ENCODE data around the gene CREG2.
"Not testable (repeated sequence)": the region's sequence is repeated elsewhere in the genome, so short reads cannot be mapped to it uniquely, and the experiment has no call there.

CREG2 gene

DNA sequence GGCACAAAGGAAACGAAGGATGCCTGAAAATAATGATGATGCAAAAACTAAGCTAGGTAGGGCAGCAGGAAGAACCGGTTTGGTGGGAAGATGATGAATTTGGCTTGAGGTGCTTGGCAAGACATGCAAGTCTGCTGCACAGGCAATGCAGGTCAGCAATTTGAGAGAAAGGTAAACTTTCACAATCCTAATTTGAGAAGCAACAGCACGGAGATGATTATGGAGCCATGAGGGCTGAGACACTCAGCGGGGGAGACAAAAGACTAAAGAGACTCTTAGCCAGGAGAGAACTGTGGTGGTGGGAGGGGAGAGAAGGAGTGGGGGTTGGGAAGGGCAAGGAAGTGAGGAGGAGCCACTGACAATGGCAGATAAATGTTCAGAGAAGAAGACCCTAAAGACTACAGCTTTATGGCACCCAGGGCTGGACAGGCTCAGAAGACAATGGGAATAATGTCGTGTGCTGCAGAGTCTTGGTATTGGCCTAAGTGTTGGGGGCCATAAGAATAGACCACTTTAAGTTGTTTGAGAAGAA lies 59.4 kb downstream of the CREG2 start:
- no peak overlapping the region for H3K27ac ChIP-seq (ENCODE audit: low read length, poor library complexity, severe bottlenecking)
- H3K79me1 ChIP-seq (replicated peaks; ENCODE audit: low read length, poor library complexity, severe bottlenecking), result no peaks in the 10 kb centered on the region
- no peak overlapping the region for H3K4me3 ChIP-seq (ENCODE audit: insufficient read depth in 1 of 2, low read depth in 1 of 2, low read length in 2 of 2)
- H3K18ac ChIP-seq (ENCODE audit: low read depth in 1 of 2, low read length in 2 of 2), result peak overlapping the region; percentile 21 to 23
- no peak for DNase-seq
- H2BK12ac ChIP-seq (ENCODE audit: low read length in 2 of 2), result no peak overlapping the region
- no peak overlapping the region for H3K23ac ChIP-seq (ENCODE audit: low read length in 2 of 2)
- no peak overlapping the region for H3K14ac ChIP-seq (ENCODE audit: low read length in 2 of 2)
- no peak overlapping the region for H2BK120ac ChIP-seq (ENCODE audit: low read depth, low read length)
- H3K4me2 ChIP-seq (ENCODE audit: low read length, poor library complexity, severe bottlenecking), result no peak overlapping the region
- WGBS, result 62% methylated on average over 5 of the region's 5 CpGs
- no peak overlapping the region for H3K9ac ChIP-seq (ENCODE audit: low read length)
- no peak overlapping the region for H2BK5ac ChIP-seq (ENCODE audit: low read depth, low read length, poor library complexity, severe bottlenecking)
- H3K4me1 ChIP-seq (ENCODE audit: control insufficient read depth, insufficient read depth, low read depth, low read length), result peaks cover 2% of the 10 kb centered on the region
- peak overlapping the region; percentile 95 for H4K8ac ChIP-seq (ENCODE audit: low read length)
- no peaks in the 10 kb centered on the region for H3K36me3 ChIP-seq (ENCODE audit: control insufficient read depth in 1 of 2, insufficient read depth in 2 of 2, low read depth in 1 of 2, low read length in 2 of 2)
- peak overlapping the region; percentile 25 for H4K91ac ChIP-seq (ENCODE audit: low read length)
- H2AK5ac ChIP-seq (ENCODE audit: low read length, severe bottlenecking), result no peak overlapping the region
- no peak overlapping the region for H3K4ac ChIP-seq (ENCODE audit: low read depth in 1 of 2, low read length in 2 of 2)
- H2AFZ ChIP-seq (ENCODE audit: low read depth, low read length), result peak overlapping the region; percentile 20
- no peaks in the 10 kb centered on the region for H3K27me3 ChIP-seq (ENCODE audit: control insufficient read depth in 1 of 2, insufficient read depth in 1 of 2, low read length in 2 of 2)
- H3K9me3 ChIP-seq (ENCODE audit: control insufficient read depth, low read length), result peaks cover 20% of the 10 kb centered on the region
- no peak overlapping the region for H2BK15ac ChIP-seq (ENCODE audit: low read depth, poor library complexity, severe bottlenecking)

DNA sequence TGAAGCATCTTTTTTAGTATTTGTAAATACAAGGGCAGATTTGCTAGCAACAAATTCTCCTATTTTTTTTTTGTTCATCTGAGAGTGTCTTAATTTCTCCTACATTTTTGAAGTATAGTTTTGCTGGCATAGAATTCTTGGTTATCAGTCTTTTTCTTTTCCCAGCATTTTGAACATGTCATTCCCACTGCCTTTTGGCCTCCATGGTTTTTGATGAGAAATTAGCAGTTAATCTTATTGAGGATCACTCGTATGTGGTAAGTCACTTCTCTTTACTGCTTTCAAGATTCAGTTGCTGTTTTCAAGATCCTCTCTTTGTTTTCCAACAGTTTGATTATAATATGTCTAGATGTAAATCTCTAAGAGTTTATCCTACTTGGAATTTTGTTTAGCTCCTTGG lies 61.9 kb downstream of the CREG2 start:
- H2BK15ac ChIP-seq (ENCODE audit: low read depth, poor library complexity, severe bottlenecking), result no peak overlapping the region
- H4K91ac ChIP-seq (ENCODE audit: low read length), result no peak overlapping the region
- peaks cover 2% of the 10 kb centered on the region for H3K4me1 ChIP-seq (ENCODE audit: control insufficient read depth, insufficient read depth, low read depth, low read length)
- H2BK120ac ChIP-seq (ENCODE audit: low read depth, low read length), result no peak overlapping the region
- H3K4me2 ChIP-seq (ENCODE audit: low read length, poor library complexity, severe bottlenecking), result no peak overlapping the region
- H4K8ac ChIP-seq (ENCODE audit: low read length), result no peak overlapping the region
- WGBS, result no CpG with 5 or more reads among the region's 1 CpG
- H3K4me3 ChIP-seq (ENCODE audit: insufficient read depth in 1 of 2, low read depth in 1 of 2, low read length in 2 of 2), result no peak overlapping the region
- H3K9ac ChIP-seq (ENCODE audit: low read length), result no peak overlapping the region
- no peak overlapping the region for H2BK5ac ChIP-seq (ENCODE audit: low read depth, low read length, poor library complexity, severe bottlenecking)
- H3K27ac ChIP-seq (ENCODE audit: low read length, poor library complexity, severe bottlenecking), result no peak overlapping the region
- no peak overlapping the region for H2AFZ ChIP-seq (ENCODE audit: low read depth, low read length)
- H3K23ac ChIP-seq (ENCODE audit: low read length in 2 of 2), result no peak overlapping the region
- H3K9me3 ChIP-seq (ENCODE audit: control insufficient read depth, low read length), result peaks cover 20% of the 10 kb centered on the region
- H2AK5ac ChIP-seq (ENCODE audit: low read length, severe bottlenecking), result no peak overlapping the region
- no peaks in the 10 kb centered on the region for H3K27me3 ChIP-seq (ENCODE audit: control insufficient read depth in 1 of 2, insufficient read depth in 1 of 2, low read length in 2 of 2)
- H3K4ac ChIP-seq (ENCODE audit: low read depth in 1 of 2, low read length in 2 of 2), result no peak overlapping the region
- DNase-seq, result no peak
- H3K18ac ChIP-seq (ENCODE audit: low read depth in 1 of 2, low read length in 2 of 2), result no peak overlapping the region
- H3K36me3 ChIP-seq (ENCODE audit: control insufficient read depth in 1 of 2, insufficient read depth in 2 of 2, low read depth in 1 of 2, low read length in 2 of 2), result no peaks in the 10 kb centered on the region
- H2BK12ac ChIP-seq (ENCODE audit: low read length in 2 of 2), result no peak overlapping the region
- no peak overlapping the region for H3K14ac ChIP-seq (ENCODE audit: low read length in 2 of 2)
- no peaks in the 10 kb centered on the region for H3K79me1 ChIP-seq (replicated peaks; ENCODE audit: low read length, poor library complexity, severe bottlenecking)

DNA sequence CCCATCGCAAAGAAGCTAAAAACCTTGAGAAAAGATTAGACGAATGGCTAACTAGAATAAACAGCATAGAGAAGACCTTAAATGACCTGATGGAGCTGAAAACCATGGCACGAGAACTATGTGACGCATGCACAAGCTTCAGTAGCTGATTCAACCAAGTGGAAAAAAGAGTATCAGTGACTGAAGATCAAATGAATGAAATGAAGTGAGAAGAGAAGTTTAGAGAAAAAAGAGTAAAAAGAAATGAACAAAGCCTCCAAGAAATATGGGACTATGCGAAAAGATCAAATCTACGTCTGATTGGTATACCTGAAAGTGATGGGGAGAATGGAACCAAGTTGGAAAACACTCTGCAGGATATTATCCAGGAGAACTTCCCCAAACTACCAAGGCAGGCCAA lies 70.7 kb downstream of the CREG2 start:
- not testable (repeated sequence) for H2BK120ac ChIP-seq (ENCODE audit: low read depth, low read length); H3K4me1 ChIP-seq (ENCODE audit: control insufficient read depth, insufficient read depth, low read depth, low read length)
- WGBS, result 96% methylated on average over 4 of the region's 6 CpGs

DNA sequence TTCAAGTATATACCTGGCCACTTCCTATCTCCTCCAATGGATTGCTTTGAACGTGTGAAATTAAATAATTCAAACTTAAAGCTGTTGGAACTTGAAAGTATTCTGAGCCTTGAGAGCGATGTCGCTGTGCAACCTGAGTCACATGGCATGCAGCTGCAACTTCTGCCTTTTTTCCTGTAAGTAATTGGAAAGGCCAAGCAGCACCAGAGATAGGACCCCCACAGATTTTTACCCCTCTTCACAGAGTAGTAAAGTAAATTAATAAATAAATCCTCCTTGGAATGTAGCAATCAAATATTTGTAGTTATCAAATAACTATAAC lies 75.6 kb downstream of the CREG2 start:
- no peak overlapping the region for H2BK12ac ChIP-seq (ENCODE audit: low read length in 2 of 2)
- no peak overlapping the region for H3K9ac ChIP-seq (ENCODE audit: low read length)
- H3K4ac ChIP-seq (ENCODE audit: low read depth in 1 of 2, low read length in 2 of 2), result no peak overlapping the region
- H3K4me2 ChIP-seq (ENCODE audit: low read length, poor library complexity, severe bottlenecking), result no peak overlapping the region
- no peak overlapping the region for H3K23ac ChIP-seq (ENCODE audit: low read length in 2 of 2)
- H3K27me3 ChIP-seq (ENCODE audit: control insufficient read depth in 1 of 2, insufficient read depth in 1 of 2, low read length in 2 of 2), result peaks cover 0 to 3% of the 10 kb centered on the region in 2 experiments
- peaks cover 3% of the 10 kb centered on the region for H3K79me1 ChIP-seq (replicated peaks; ENCODE audit: low read length, poor library complexity, severe bottlenecking)
- no peak overlapping the region for H3K18ac ChIP-seq (ENCODE audit: low read depth in 1 of 2, low read length in 2 of 2)
- H2BK5ac ChIP-seq (ENCODE audit: low read depth, low read length, poor library complexity, severe bottlenecking), result no peak overlapping the region
- 92% methylated on average over 2 of the region's 3 CpGs for WGBS
- no peak overlapping the region for H3K14ac ChIP-seq (ENCODE audit: low read length in 2 of 2)
- no peaks in the 10 kb centered on the region for H3K9me3 ChIP-seq (ENCODE audit: control insufficient read depth, low read length)
- H2BK15ac ChIP-seq (ENCODE audit: low read depth, poor library complexity, severe bottlenecking), result no peak overlapping the region
- no peak for DNase-seq
- no peak overlapping the region for H3K4me3 ChIP-seq (ENCODE audit: insufficient read depth in 1 of 2, low read depth in 1 of 2, low read length in 2 of 2)
- no peak overlapping the region for H3K27ac ChIP-seq (ENCODE audit: low read length, poor library complexity, severe bottlenecking)
- H4K8ac ChIP-seq (ENCODE audit: low read length), result no peak overlapping the region
- peaks cover 11% of the 10 kb centered on the region for H3K4me1 ChIP-seq (ENCODE audit: control insufficient read depth, insufficient read depth, low read depth, low read length)
- H4K91ac ChIP-seq (ENCODE audit: low read length), result no peak overlapping the region
- H2BK120ac ChIP-seq (ENCODE audit: low read depth, low read length), result no peak overlapping the region
- H3K36me3 ChIP-seq (ENCODE audit: control insufficient read depth in 1 of 2, insufficient read depth in 2 of 2, low read depth in 1 of 2, low read length in 2 of 2), result no peaks in the 10 kb centered on the region
- H2AFZ ChIP-seq (ENCODE audit: low read depth, low read length), result no peak overlapping the region
- H2AK5ac ChIP-seq (ENCODE audit: low read length, severe bottlenecking), result no peak overlapping the region

More for the DNA sequence above, 70.7 kb downstream of the CREG2 start:
- H2AK5ac ChIP-seq (ENCODE audit: low read length, severe bottlenecking); H3K9ac ChIP-seq (ENCODE audit: low read length); H4K91ac ChIP-seq (ENCODE audit: low read length); H2BK15ac ChIP-seq (ENCODE audit: low read depth, poor library complexity, severe bottlenecking); H2BK5ac ChIP-seq (ENCODE audit: low read depth, low read length, poor library complexity, severe bottlenecking); H3K27me3 ChIP-seq (ENCODE audit: control insufficient read depth in 1 of 2, insufficient read depth in 1 of 2, low read length in 2 of 2); H2BK12ac ChIP-seq (ENCODE audit: low read length in 2 of 2); H3K36me3 ChIP-seq (ENCODE audit: control insufficient read depth in 1 of 2, insufficient read depth in 2 of 2, low read depth in 1 of 2, low read length in 2 of 2); H3K4me2 ChIP-seq (ENCODE audit: low read length, poor library complexity, severe bottlenecking); H3K27ac ChIP-seq (ENCODE audit: low read length, poor library complexity, severe bottlenecking); H3K14ac ChIP-seq (ENCODE audit: low read length in 2 of 2); H4K8ac ChIP-seq (ENCODE audit: low read length); H3K23ac ChIP-seq (ENCODE audit: low read length in 2 of 2); H3K4ac ChIP-seq (ENCODE audit: low read depth in 1 of 2, low read length in 2 of 2); DNase-seq; H3K9me3 ChIP-seq (ENCODE audit: control insufficient read depth, low read length); H3K79me1 ChIP-seq (replicated peaks; ENCODE audit: low read length, poor library complexity, severe bottlenecking); H2AFZ ChIP-seq (ENCODE audit: low read depth, low read length); H3K4me3 ChIP-seq (ENCODE audit: insufficient read depth in 1 of 2, low read depth in 1 of 2, low read length in 2 of 2); H3K18ac ChIP-seq (ENCODE audit: low read depth in 1 of 2, low read length in 2 of 2): not testable (repeated sequence)
